HG03066 (cell line): Measurements from ENCODE around the gene SPACDR.
"Not testable (repeated sequence)": the region's sequence is repeated elsewhere in the genome, so short reads cannot be mapped to it uniquely, and the experiment has no call there.

Experiments
- ATAC-seq: cut with Tn5 transposase; IDR thresholded peaks from one replicate; pipeline ENCODE4 v1.9.1; 2021; ENCODE audit warnings: low read depth; ENCODE audit not compliant: unreplicated experiment

The SPACDR gene, protein sequence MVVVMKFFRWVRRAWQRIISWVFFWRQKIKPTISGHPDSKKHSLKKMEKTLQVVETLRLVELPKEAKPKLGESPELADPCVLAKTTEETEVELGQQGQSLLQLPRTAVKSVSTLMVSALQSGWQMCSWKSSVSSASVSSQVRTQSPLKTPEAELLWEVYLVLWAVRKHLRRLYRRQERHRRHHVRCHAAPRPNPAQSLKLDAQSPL

GRCh38 chr7:100464210-100464660 lies at the start of gene SPACDR:
Gene SPACDR (minus strand): TSS chr7:100464260. CDS start chr7:100464025, 235 bp downstream.
- ATAC-seq = no peak

- no peak for ATAC-seq
Observed at GRCh38 chr7:100513212-100513810, 49.3 kb upstream of the SPACDR start.

- no peak for ATAC-seq
Observed at GRCh38 chr7:100510437-100511239, 46.6 kb upstream of the SPACDR start.

- ATAC-seq = no peak
Observed at GRCh38 chr7:100509231-100509630, 45.2 kb upstream of the SPACDR start.

DNA sequence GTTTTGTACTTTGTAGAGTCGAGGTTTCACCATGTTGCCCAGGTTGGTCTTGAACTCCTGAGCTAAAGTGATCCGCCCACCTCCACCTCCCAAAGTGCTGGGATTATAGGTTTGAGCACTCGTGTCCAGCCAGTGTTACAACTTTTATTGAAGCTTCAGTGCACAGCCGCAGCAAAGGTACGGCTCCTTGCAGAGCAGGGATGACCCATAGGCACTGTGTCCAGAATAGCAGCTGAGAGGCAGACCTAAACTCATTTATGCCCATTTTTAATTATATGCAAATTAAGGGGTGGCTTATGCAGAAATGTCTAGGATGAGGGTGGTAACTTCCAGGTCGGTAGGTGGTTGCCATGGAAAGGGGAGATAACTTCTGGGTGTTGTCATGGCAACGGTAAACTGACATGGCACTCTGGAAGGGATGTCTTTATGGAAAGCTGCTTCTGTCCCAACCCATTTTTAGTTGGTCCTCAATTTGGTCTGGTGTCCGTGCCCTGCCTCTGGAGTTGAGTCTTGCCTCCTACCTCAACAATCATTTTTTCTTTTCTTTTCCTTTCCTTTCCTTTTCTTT lies 42.4 kb upstream of the SPACDR start:
- no peak for ATAC-seq

GRCh38 chr7:100504887-100505611 lies 41.0 kb upstream of the SPACDR start:
- no peak for ATAC-seq

GRCh38 chr7:100504031-100504430 lies 40.0 kb upstream of the SPACDR start:
- ATAC-seq = not testable (repeated sequence)

DNA sequence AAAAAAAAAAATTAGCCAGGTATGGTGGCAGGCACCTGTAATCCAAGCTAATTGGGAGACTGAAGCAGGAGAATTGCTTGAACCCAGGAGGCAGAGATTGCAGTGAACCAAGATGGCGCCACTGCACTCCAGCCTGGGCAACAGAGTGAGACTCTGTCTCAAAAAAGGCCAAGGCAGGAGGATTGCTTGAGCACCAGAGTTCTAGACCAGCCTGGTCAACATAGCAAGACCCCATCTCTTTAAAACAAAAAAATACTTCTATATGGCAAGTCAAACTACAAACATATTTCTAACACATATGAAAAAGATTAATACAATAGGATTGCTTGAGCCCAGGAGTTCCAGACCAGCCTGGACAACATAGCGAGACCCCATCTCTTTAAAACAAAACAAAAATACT lies 36.7 kb upstream of the SPACDR start:
- not testable (repeated sequence) for ATAC-seq

DNA sequence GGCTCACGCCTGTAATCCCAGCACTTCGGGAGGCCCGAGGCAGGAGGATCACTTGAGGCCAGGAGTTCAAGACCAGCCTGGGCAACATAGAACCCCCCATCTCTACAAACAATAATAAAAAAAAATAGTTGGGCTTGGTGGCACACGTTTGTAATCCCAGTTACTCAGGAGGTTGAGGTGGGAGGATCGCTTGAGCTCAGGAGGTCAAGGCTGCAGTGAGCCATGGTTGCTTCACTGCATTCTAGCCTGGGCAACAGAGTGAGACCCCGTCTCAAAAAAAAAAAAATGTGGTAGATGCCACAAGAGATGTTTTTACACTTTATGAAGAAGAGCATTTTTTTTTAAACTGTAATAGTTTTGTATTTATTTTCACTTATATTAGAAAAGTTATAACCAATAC lies 32.4 kb upstream of the SPACDR start:
- no peak for ATAC-seq

DNA sequence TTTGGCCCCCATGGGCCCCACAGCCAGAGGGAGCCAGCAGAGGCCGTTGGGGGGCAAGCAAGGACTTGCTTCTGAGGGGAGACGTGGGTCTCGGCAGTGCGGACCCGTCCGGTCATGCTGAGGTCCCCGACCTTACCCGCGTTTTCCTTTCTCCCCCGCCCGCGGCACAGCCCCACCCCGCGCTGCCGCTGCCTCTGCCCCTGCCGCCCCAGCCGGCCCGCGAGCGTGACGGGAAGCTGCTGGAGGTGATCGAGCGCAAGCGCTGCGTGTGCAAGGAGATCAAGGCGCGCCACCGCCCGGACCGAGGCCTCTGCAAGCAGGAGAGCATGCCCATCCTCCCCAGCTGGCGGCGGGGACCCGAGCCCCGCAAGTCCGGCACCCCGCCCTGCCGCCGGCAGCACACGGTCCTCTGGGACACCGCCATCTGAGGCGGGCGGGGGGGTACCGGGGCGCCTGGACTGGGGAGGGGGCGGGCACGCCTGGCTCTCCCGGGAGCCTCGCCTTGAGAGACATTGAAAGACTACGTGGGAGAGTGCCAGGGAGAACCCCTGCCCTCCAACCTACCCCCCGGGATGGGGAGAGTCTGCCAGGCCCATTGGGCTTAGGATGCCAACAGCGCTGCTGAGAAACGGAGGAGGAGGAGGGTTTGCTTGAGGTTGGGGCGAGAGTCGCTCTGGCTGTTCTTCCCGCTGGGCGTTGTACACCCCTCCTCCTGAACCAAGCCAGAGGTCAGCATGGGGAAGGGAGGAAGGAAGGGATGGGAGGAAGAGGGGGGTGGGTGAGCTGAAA lies 29.6 kb upstream of the SPACDR start:
- no peak for ATAC-seq

GRCh38 chr7:100492738-100493475 lies 28.8 kb upstream of the SPACDR start:
- ATAC-seq = no peak

- ATAC-seq = no peak
Observed at GRCh38 chr7:100491192-100491578, 27.1 kb upstream of the SPACDR start.

DNA sequence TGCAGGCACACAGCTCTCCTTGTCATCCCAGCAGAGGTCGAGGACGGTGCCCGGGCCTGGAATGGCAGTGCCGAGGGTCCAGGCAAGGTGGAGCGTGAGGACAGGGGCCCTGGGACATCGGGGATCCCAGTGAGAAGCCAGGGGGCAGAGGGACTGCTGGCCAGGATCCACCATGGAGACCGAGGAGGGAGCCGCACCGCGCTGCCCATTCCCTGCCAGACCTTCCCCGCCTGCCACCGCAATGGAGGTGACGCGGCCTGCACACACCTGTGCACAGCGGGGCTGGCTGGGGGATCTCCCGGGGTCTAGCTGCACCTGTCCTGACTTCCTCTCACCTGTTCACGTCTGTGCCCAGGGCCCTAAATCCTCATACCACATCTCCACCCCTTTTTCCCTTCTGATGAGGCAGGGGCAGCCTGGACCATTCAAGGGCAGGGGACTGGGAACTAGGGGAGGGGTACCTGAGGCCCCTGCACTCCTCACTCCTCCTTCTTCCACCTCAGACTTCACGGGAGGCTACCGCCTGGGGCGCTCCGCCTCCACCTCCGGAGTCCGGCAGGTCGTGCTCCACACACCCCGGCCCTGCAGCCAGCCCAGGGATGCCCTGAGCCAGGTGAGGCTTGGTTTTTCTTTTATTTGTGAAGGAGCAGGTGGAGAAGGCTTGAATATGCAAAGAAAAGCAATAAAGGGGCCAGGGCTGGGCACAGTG lies 26.6 kb upstream of the SPACDR start:
- no peak for ATAC-seq

- no peak for ATAC-seq
Observed at GRCh38 chr7:100489824-100490223, 25.8 kb upstream of the SPACDR start.

DNA sequence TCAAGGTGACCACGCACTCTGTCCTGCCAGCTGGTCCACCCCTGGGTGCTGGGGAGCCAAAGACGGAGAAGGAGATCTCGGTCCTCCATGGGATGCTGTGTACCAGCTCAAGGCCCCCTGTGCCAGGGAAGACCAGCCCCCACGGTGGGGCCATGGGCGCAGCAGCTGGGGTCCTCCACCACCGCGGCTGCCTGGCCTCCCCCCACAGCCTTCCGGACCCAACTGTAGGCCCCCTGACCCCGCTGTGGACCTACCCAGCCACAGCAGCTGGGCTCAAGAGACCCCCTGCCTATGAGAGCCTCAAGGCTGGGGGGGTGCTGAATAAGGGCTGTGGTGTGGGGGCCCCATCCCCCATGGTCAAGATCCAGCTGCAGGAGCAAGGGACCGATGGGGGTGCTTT lies 25.1 kb upstream of the SPACDR start:
- no peak for ATAC-seq

GRCh38 chr7:100488333-100489095 lies 24.5 kb upstream of the SPACDR start:
- no peak for ATAC-seq

- ATAC-seq = no peak
Observed at GRCh38 chr7:100486753-100487446, 22.8 kb upstream of the SPACDR start.
